Suprapubic skin (tissue), 4 donors: Measurements from ENCODE around the gene ZNHIT2. TPM values are rescaled to one million over a fixed set of nuclear protein-coding genes. Genes with fewer than 3 reads are reported as not detected.

Experiments
- DNase-seq, 2 donors: peaks; one replicate each; pipeline ENCODE4 v3.0.0-alpha.2; 2019; ENCODE audit warnings: low spot score in 2 of 2
- H3K27ac ChIP-seq: fragments of 200-600 bp; sonication (generic); one replicate; pipeline ENCODE4 v1.5.1; 2019
- H3K27me3 ChIP-seq: fragments of 200-600 bp; sonication (generic); one replicate; pipeline ENCODE4 v1.5.1; 2019
- H3K36me3 ChIP-seq: fragments of 200-600 bp; sonication (generic); one replicate; pipeline ENCODE4 v1.5.1; 2019
- H3K4me1 ChIP-seq: fragments of 200-600 bp; sonication (generic); one replicate; pipeline ENCODE4 v1.5.1; 2019
- H3K4me3 ChIP-seq: fragments of 200-600 bp; sonication (generic); one replicate; pipeline ENCODE4 v1.5.1; 2019; ENCODE audit warnings: mild to moderate bottlenecking
- H3K9me3 ChIP-seq: fragments of 200-600 bp; sonication (generic); one replicate; pipeline ENCODE4 v1.5.1; 2019
- EP300 ChIP-seq: sonication (generic); formaldehyde crosslinking; IDR thresholded peaks from one replicate; pipeline ENCODE4 v1.6.1; 2017; ENCODE audit warnings: antibody characterized with exemption
- POLR2A ChIP-seq, 2 donors: fragments of 450-650 bp; IDR thresholded peaks; one replicate each; pipeline ENCODE4 v1.6.1; 2017; ENCODE audit warnings: antibody characterized with exemption in 2 of 2, mild to moderate bottlenecking in 2 of 2, moderate library complexity in 2 of 2
- POLR2AphosphoS5 ChIP-seq, 3 donors: sonication (generic); formaldehyde crosslinking; IDR thresholded peaks; one replicate each; pipeline ENCODE4 v1.6.1; 2017; ENCODE audit warnings: antibody characterized with exemption in 3 of 3
- WGBS: methylation state at CpG from one replicate; pipeline ENCODE4 v1.1.5; 2018; 5-methylcytosine and 5-hydroxymethylcytosine counted together
- total RNA-seq, 4 donors: library from RNA; depleted of rRNA; stranded (reverse); fragments of >200 nt; gene quantifications; one replicate each; pipeline ENCODE4 v1.1.0, GENCODE V29; 2016
- TF ChIP-seq, protein P1 (sequence below), 2 donors: fragments of 200-600 bp in 1 of 2; fragments of 450-650 bp in 1 of 2; sonication (generic) in 1 of 2; IDR thresholded peaks; one replicate each; pipeline ENCODE4 v1.5.1; 2016 to 2019; ENCODE audit warnings: antibody characterized with exemption in 2 of 2, mild to moderate bottlenecking in 1 of 2, moderate library complexity in 1 of 2

ZNHIT2 gene
- total RNA-seq, 4 donors from 2014 or later, result 9.0 to 23.3 (median 17.6) TPM

DNA sequence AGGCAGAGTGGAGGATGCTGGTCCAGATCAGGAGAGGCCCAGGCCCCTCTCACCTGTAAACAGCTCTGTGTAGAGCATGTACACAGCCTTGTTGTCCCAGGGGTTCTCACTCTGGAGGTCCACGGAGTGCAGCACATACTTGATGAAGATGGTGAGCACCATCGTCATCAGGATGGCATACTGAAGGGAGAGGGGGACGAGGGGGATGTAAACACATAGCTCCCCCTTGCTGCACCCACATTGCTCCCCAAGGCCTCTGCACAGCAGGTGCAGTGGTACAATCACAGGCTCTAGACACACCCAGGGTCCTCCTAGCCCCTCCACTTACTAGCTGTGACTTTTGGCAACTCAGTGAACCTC lies 13.9 kb upstream of the ZNHIT2 start:
- peaks cover 61% of the 10 kb centered on the region for H3K36me3 ChIP-seq
- WGBS, result 88% methylated on average over 3 of the region's 3 CpGs
- no peak for DNase-seq
- H3K4me1 ChIP-seq, result peaks cover 34% of the 10 kb centered on the region
- no peaks in the 10 kb centered on the region for H3K27me3 ChIP-seq
- no peaks in the 10 kb centered on the region for H3K9me3 ChIP-seq
- TF ChIP-seq POLR2A (IDR thresholded peaks at IDR 0.05) (no peak), EP300 (no peak), POLR2AphosphoS5 (IDR thresholded peaks at IDR 0.05) (no peak)
- TF ChIP-seq, protein P1, sequence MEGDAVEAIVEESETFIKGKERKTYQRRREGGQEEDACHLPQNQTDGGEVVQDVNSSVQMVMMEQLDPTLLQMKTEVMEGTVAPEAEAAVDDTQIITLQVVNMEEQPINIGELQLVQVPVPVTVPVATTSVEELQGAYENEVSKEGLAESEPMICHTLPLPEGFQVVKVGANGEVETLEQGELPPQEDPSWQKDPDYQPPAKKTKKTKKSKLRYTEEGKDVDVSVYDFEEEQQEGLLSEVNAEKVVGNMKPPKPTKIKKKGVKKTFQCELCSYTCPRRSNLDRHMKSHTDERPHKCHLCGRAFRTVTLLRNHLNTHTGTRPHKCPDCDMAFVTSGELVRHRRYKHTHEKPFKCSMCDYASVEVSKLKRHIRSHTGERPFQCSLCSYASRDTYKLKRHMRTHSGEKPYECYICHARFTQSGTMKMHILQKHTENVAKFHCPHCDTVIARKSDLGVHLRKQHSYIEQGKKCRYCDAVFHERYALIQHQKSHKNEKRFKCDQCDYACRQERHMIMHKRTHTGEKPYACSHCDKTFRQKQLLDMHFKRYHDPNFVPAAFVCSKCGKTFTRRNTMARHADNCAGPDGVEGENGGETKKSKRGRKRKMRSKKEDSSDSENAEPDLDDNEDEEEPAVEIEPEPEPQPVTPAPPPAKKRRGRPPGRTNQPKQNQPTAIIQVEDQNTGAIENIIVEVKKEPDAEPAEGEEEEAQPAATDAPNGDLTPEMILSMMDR (IDR thresholded peaks at IDR 0.05), result no peak
- H3K27ac ChIP-seq, result no peak overlapping the region
- H3K4me3 ChIP-seq, result no peak overlapping the region

DNA sequence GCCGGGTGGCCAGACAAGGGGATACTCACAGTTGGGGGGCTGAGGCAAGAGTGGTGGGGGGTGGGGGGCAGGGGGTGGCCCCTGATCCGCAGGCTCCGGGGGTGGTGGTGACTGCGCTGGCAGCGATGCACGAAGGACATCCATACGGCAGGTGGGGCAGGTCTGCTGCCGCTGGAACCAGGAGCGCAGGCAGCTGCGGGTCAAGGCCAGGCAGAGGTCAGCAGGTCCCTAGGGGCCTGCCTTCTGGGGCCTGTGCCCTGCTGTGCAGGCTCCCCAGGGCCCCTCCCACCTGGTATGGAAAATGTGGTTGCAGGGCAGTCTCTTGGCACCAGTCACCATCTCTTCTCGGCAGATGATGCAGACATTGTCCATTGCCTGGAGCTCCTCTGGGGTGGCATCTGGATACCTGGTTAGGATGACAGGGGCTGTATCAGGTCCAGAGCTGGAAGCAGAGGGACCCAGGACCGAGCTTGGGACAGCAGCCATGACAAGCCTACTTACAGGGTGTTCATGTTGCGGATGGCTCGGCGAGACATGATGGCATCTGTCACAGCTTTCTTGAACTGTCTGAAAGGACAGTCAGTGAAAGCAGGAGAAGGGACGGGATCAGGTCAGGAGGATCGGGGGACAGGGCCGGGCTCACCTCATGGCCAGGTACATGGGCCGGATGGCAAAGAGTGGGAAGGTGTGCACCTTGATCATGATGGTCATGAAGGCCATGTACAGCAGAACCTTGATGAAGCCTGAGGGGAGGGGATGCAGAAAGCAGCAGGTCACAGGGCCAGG lies 13.3 kb upstream of the ZNHIT2 start:
- no peaks in the 10 kb centered on the region for H3K27me3 ChIP-seq
- TF ChIP-seq EP300 (no peak), POLR2AphosphoS5 (IDR thresholded peaks at IDR 0.05) (no peak)
- H3K36me3 ChIP-seq, result peaks cover 67% of the 10 kb centered on the region
- H3K27ac ChIP-seq, result no peak overlapping the region
- H3K9me3 ChIP-seq, result no peaks in the 10 kb centered on the region
- peak in 1 of 2 donors; percentile 60 for DNase-seq
- no peak overlapping the region for H3K4me3 ChIP-seq
- peaks cover 29% of the 10 kb centered on the region for H3K4me1 ChIP-seq
- 94% methylated on average over 9 of the region's 19 CpGs for WGBS

DNA sequence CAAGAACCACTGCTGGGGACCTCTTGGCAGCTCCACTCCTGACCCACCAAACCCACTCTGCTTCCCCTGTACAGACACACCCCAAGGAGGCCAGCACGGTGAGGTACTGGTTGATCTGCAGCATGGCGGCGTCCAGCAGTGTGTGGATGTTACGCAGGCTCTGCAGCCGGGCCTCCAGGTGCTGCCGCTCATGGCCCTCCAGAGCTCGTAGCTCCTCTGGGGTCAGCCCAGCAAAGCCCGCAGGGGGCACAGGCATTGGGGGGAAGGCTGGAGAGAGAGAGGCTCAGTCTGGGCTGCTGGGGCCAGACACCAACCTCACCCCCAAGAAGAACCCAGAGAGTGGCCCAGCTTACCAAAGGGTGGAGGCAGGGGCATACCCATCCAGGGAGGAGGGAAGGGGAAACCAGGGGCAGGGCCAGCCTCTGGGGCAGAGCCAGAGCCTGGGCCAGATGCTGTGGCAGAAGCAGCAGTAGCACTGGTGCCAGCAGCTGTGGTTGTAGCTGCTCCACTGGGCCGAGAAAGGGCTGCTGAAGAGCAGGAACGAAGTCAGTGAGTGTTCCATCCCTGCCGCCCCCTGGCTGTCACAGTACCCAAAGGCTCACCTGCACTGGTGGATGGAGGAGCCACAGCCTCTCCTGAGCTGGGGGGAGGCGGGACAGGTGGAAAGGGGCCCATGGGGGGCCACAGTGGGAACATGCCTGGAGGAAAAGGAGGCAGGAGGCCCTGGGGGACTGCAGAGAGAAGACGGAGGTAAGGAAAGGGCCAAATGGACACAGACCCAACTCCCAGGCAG lies 12.3 kb upstream of the ZNHIT2 start:
- Histone ChIP-seq H3K4me1 (peaks cover 22% of the 10 kb centered on the region), H3K27ac (no peak overlapping the region), H3K36me3 (peaks cover 77% of the 10 kb centered on the region), H3K27me3 (no peaks in the 10 kb centered on the region), H3K4me3 (no peak overlapping the region), H3K9me3 (no peaks in the 10 kb centered on the region)
- 83% methylated on average over 12 of the region's 13 CpGs for WGBS
- TF ChIP-seq POLR2AphosphoS5 (IDR thresholded peaks at IDR 0.05), result no peak
- TF ChIP-seq POLR2A (IDR thresholded peaks at IDR 0.05), result no peak
- TF ChIP-seq EP300, result no peak
- TF ChIP-seq, protein P1 (IDR thresholded peaks at IDR 0.05), result no peak
- peak; percentile 57 to 72 for DNase-seq

DNA sequence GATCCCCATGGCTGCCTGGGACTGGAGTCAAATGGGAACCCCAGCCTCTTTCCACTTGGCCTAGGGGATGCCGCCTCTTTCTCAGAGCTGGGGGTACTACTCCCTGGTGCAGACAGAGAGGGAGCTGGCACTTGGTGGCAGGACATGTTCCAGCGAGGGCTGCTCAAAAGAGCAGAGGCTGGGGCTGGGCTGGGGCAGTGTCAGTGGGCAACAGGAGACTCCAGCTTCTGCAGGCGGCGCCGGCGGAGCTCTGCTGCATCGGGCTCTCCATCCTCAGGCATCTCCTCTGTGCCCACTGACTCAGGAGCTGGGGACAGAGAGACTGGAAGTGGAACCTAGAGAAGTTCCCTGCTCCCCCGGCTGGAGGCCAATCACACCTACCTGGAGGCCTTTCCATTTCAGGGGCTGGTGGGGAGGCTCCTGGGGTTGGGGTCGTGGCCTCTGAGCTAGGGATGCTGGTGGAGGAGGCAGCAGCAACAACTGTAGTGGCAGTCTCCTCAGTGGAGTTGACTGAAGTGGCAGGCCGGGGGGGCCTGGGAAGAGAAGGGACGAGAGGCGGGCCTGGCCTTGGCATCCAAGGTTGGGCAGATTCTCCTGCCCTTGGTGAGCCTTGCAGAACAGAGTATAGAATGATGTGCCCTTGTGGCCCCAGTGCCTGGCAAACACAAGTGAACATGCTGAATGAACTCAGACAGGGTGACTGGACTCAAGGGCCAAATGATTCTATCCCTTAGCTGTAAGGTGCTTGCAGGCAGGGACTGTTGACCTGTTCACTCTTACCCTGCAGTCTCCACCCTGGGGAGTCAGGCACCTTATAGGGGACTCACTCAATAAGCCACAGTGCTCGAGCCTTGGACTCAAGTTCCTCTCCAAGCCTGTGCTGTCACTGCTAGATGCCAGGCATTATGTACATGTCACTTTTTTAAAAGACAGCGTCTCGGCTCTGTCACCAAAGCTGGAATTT lies 11.0 kb upstream of the ZNHIT2 start:
- TF ChIP-seq EP300 (no peak), POLR2A (IDR thresholded peaks at IDR 0.05) (no peak), POLR2AphosphoS5 (IDR thresholded peaks at IDR 0.05) (no peak)
- TF ChIP-seq, protein P1 (IDR thresholded peaks at IDR 0.05), result no peak
- WGBS, result 76% methylated on average over 6 of the region's 15 CpGs
- DNase-seq, result peak; percentile 55 to 77

DNA sequence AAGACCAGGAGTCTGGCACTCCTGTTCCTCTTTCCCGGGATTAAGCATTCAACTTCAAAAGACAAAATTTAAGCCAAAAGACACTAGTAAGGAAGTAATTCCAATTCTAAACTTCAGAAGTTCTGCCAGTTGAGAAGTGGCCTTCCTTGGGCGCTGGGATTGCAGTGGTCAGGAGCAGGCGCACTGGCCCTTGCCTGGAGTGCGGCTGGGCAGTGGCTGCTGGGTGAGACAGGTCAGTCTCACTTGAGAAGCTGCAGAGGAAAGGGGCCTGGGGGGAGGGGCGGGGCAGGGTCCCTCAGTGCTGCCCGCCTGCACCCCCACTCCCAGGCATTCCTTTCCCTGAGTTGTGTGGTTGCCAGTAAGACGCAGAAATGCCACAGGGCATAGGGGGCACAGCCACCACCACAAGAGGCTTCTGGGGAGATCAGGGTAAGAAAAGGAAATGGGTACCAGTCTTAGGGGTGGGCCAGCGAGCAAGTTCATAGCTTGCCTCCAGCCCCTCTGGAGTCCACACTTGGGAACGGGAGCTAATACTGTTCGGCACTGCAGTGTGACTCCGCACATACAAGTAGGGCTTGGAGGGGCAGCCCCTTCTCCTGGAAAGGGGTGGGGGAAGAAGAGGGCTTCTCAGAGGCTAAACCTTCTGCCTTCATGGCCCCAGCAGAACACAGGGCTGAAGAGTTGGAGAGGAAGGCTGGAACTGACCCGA lies 10.1 kb upstream of the ZNHIT2 start:
- no peaks in the 10 kb centered on the region for H3K9me3 ChIP-seq
- 76% methylated on average over 9 of the region's 12 CpGs for WGBS
- DNase-seq, result peak in 1 of 2 donors; percentile 52
- H3K27me3 ChIP-seq, result no peaks in the 10 kb centered on the region
- H3K4me1 ChIP-seq, result peaks cover 28% of the 10 kb centered on the region
- TF ChIP-seq POLR2AphosphoS5 (IDR thresholded peaks at IDR 0.05), result no peak
- TF ChIP-seq, protein P1 (IDR thresholded peaks at IDR 0.05), result no peak
- TF ChIP-seq EP300, result no peak
- no peak for TF ChIP-seq POLR2A (IDR thresholded peaks at IDR 0.05)
- peaks cover 80% of the 10 kb centered on the region for H3K36me3 ChIP-seq
- no peak overlapping the region for H3K4me3 ChIP-seq
- H3K27ac ChIP-seq, result no peak overlapping the region

More for the DNA sequence above, 11.0 kb upstream of the ZNHIT2 start:
- Histone ChIP-seq H3K9me3 (no peaks in the 10 kb centered on the region), H3K4me1 (peaks cover 28% of the 10 kb centered on the region), H3K27ac (no peak overlapping the region), H3K4me3 (no peak overlapping the region), H3K27me3 (no peaks in the 10 kb centered on the region), H3K36me3 (peaks cover 80% of the 10 kb centered on the region)
